GM12875 (cell line): ENCODE measurements around the gene MAGI2.

ENCODE experiments used
- H3K4me3 ChIP-seq: one replicate; pipeline ENCODE4 v1.5.1; 2011; ENCODE audit warnings: low read depth, low read length, control low read depth
- CTCF ChIP-seq: IDR thresholded peaks from 2 replicates; pipeline ENCODE4 v1.5.1; 2011; ENCODE audit warnings: low read depth, mild to moderate bottlenecking, control low read depth, inconsistent platforms, low read length, moderate library complexity, borderline replicate concordance; ENCODE audit not compliant: insufficient read depth

Gene MAGI2

GRCh38 chr7:79453558-79454360 lies at the start of gene MAGI2:
MAGI2 (minus strand) TSS chr7:79453667; CDS start chr7:79453320, 347 bp downstream.
- H3K4me3 ChIP-seq: no peak within 1 kb of the TSS
- TF ChIP-seq CTCF: no peak

GRCh38 chr7:79502151-79502550 lies 48.7 kb upstream of the MAGI2 start:
- H3K4me3 ChIP-seq: no peak overlapping the region
- no peak for TF ChIP-seq CTCF

GRCh38 chr7:79500759-79501158 lies 47.3 kb upstream of the MAGI2 start:
- no peak for TF ChIP-seq CTCF

GRCh38 chr7:79497728-79498127 lies 44.3 kb upstream of the MAGI2 start:
- TF ChIP-seq CTCF: no peak
- no peak overlapping the region for H3K4me3 ChIP-seq

More at GRCh38 chr7:79500759-79501158, 47.3 kb upstream of the MAGI2 start:
- no peak overlapping the region for H3K4me3 ChIP-seq

- TF ChIP-seq CTCF: no peak
- H3K4me3 ChIP-seq: no peak overlapping the region
Measured at GRCh38 chr7:79495544-79496272, 42.2 kb upstream of the MAGI2 start.

- TF ChIP-seq CTCF: no peak
- no peak overlapping the region for H3K4me3 ChIP-seq
Measured at GRCh38 chr7:79494046-79494445, 40.6 kb upstream of the MAGI2 start.
